ENCODE results near the gene POC1A. TPM values are rescaled to one million over a fixed set of nuclear protein-coding genes. Genes with fewer than 3 reads are reported as not detected.
"Not testable (repeated sequence)": the region's sequence is repeated elsewhere in the genome, so short reads cannot be mapped to it uniquely, and the experiment has no call there.

Gene POC1A
- total and polyA plus RNA-seq, 12 donors, result 0.44 to 3.5 (median 1.1) TPM

- H3K4me3 ChIP-seq, result no peak overlapping the region
- no peaks in the 10 kb centered on the region for H3K27me3 ChIP-seq
- DNase-seq (no peak), ATAC-seq (peak in 3 of 8 donors; percentile 8 to 32 (median 20))
- peak overlapping the region in 6 of 10 donors; percentile 15 to 89 (median 46) for H3K27ac ChIP-seq
- intact Hi-C loops (cut with DNase I), result loop anchor here in 1 of 10 donors (5.0 kb wide), 1 partner anchor 36 kb away; no protein-coding TSS in a partner anchor
- H3K4me1 ChIP-seq, result peaks cover 4 to 41% (median 21%) of the 10 kb centered on the region in 9 donors
- H3K9me3 ChIP-seq, result no peaks in the 10 kb centered on the region
- H3K36me3 ChIP-seq, result no peaks in the 10 kb centered on the region
- WGBS, 2 donors, result 66 to 69% methylated on average over 4 of the region's 4 CpGs
- TF ChIP-seq CTCF (IDR thresholded peaks at IDR 0.05), result no peak
These were observed 27.3 kb upstream of the POC1A start for GRCh38 chr3:52181543-52181942.

DNA sequence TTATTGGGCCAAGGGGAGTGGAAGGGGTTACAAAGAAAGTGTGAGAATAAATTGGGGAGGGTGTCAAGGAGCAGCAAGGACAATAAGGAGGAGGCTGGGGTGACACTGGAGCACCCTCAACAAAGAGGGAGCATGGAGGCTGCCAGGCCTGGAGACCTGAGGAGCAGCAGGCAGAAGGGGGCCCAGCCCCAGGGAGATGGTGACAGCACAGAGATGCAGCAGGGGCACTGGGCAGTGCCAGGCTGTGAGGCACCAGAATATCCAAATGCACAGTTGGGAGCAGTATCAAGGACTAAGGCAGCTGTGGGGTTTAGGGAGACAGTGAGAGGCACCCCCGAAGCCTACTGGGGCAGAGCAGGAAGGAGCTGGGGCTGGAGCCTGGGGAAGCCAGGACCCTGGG lies 24.3 kb upstream of the POC1A start:
- ATAC-seq (no peak), DNase-seq (no peak)
- intact Hi-C loops (cut with DNase I), result no loop called here
- Histone ChIP-seq H3K9me3 (no peaks in the 10 kb centered on the region), H3K27ac (no peak overlapping the region), H3K36me3 (no peaks in the 10 kb centered on the region), H3K27me3 (no peaks in the 10 kb centered on the region), H3K4me3 (no peak overlapping the region), H3K4me1 (peaks cover 4 to 25% (median 17%) of the 10 kb centered on the region in 9 donors)
- TF ChIP-seq CTCF (IDR thresholded peaks at IDR 0.05), result no peak
- WGBS, 2 donors, result 96 to 100% methylated on average over 1 of the region's 1 CpG

- H3K9me3 ChIP-seq; H3K27me3 ChIP-seq; ATAC-seq; DNase-seq; intact Hi-C loops (cut with DNase I); H3K27ac ChIP-seq; H3K36me3 ChIP-seq; H3K4me3 ChIP-seq: not testable (repeated sequence)
- WGBS, 2 donors, result 94 to 95% methylated on average over 4 of the region's 4 CpGs
- H3K4me1 ChIP-seq, result peaks cover 4 to 21% (median 17%) of the 10 kb centered on the region in 9 donors
These were observed 23.9 kb upstream of the POC1A start for GRCh38 chr3:52178126-52178525.

DNA sequence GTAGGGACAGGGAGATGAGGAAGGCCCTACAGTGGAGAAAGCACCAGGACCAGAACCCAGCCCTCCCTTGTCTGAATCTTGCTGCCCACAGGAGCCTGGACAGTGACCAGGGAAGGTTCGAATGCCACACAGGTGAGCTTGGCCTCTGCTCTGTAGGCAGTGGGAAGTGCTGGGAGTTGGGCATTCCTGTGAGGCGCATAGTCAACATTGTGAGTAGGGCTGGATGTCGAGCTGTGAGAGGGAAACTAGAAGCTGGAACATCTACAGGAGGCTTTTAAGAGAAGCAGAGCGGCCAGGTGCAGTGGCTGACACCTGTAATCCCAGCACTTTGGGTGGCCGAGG lies 23.4 kb upstream of the POC1A start:
- no peaks in the 10 kb centered on the region for H3K36me3 ChIP-seq
- intact Hi-C loops (cut with DNase I), result no loop called here
- H3K27ac ChIP-seq, result no peak overlapping the region
- no peaks in the 10 kb centered on the region for H3K9me3 ChIP-seq
- H3K4me3 ChIP-seq, result no peak overlapping the region
- TF ChIP-seq CTCF (IDR thresholded peaks at IDR 0.05), result no peak
- ATAC-seq (no peak), DNase-seq (no peak)
- WGBS, 2 donors, result 91 to 92% methylated on average over 5 of the region's 5 CpGs
- H3K27me3 ChIP-seq, result no peaks in the 10 kb centered on the region
- H3K4me1 ChIP-seq, result peaks cover 4 to 17% (median 14%) of the 10 kb centered on the region in 9 donors

DNA sequence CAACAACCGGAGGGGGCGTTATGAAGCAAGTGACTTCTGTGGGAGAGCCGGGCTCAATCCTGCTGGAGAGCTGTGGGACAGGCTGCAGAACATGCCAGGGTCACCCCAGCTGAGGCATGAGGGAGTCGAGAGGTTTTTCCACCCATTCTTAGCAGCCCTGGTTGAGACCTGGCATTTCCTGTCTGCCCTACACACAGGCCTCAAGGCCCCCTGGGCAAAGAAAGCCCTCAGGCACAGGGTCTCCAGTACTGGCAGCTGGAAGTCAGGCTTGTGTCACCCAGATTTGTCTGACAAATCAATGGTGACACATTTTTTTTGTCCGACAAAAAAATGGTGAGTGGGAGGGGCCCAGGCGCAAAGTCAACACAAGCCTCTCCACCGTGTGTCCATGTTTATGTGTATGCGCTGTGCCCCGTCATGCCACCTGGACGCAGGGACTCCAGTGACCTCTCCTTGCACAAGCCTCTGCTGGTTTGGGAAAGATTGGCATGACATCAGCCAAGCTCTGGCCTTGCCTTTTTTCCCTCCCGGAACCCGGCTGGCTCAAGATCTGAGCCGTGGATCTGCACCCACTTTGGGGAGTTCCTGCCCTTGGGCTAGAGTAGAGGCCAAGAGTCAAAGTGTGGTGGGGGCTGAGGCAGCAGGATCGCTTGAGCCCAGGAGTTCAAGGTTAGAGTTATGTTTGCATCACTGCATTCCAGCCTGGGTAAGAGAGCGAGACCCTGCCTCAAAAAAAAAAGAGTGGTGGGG lies 22.9 kb upstream of the POC1A start:
- no peaks in the 10 kb centered on the region for H3K36me3 ChIP-seq
- no peak overlapping the region for H3K27ac ChIP-seq
- TF ChIP-seq CTCF (IDR thresholded peaks at IDR 0.05), result no peak
- intact Hi-C loops (cut with DNase I), result no loop called here
- ATAC-seq (peak in 1 of 8 donors; percentile 11), DNase-seq (no peak)
- H3K4me1 ChIP-seq, result peaks cover 3 to 11% (median 8%) of the 10 kb centered on the region in 9 donors
- H3K4me3 ChIP-seq, result no peak overlapping the region
- WGBS, 2 donors, result 77 to 80% methylated on average over 15 of the region's 15 CpGs
- H3K9me3 ChIP-seq, result no peaks in the 10 kb centered on the region
- H3K27me3 ChIP-seq, result no peaks in the 10 kb centered on the region
